ENCODE measurements around the gene SP6. TPM values are rescaled to one million over a fixed set of nuclear protein-coding genes. Genes with fewer than 3 reads are reported as not detected.

The SP6 gene
- total and polyA plus RNA-seq, 2 of the 8 experiments (the other 6 are each of a cell fraction or from before 2014, with no cell fraction given), result 1.2 to 1.5 TPM

DNA sequence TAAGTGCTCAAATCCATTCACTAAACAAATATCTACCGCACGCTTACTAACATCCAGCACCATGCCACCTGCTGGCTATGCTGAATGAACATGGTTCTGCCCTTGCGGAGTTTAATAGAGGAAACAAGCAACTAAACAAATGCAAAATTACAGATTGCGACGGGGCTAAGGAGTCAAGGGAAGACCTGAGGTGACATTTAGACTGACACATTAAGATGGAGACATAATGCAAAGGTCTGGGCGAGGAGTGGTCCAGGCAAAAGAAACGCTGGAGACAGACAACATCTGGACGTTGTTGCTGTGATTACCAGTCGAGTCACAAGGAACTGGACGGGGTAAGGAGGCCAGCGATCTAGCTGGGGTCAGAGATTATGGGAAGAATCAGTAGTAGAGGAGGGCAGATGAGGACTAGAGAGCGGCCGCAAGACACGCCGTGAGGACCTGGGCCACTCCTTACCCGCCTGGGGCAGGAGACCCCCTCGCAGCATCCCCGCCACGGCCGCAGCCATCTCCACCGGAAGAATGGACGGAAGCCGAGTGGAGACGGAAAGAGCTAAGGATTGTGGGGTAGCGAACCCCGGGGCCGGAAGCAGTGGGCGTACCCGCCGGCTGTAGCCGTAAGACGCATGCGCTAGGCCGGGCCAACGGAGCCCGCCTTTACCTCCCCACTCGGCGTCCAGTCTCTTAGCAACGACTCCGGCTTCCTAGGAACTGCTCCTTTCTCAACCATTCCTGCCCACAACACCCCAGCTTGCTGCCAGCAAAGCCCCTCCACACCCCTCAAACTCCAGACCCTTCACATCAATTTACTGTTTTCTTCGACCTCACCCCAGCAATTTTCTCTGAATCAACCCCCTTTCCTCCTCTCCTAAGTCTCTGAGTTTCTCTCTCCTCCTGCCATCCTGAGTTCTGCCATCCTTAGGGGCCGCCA is 19.7 kb downstream of the SP6 start, which contains the start of the genes LRRC46 and MRPL10:
TSS of gene LRRC46 (plus strand) at position 668 of the 931 bp plus-strand sequence. CDS start 320 bp downstream, outside the sequence.
TSS of gene MRPL10 (minus strand) at position 539 of the 931 bp plus-strand sequence. CDS start at position 509, 30 bp downstream.
- Histone ChIP-seq H4K20me1 (replicated peaks in 1 of 2; ENCODE audit: control insufficient read depth in 1 of 2, insufficient read depth in 2 of 2, low read length in 2 of 2) (no peaks in the 10 kb centered on the region), H2AK5ac (ENCODE audit: low read depth, low read length) (no peak within 1 kb of the TSS), H3K23ac (ENCODE audit: insufficient read length) (no peak within 1 kb of the TSS), H4K5ac (ENCODE audit: insufficient read length, low read depth, low read length) (peak within 1 kb of the TSS; percentile 51), H3K14ac (ENCODE audit: insufficient read length) (no peak within 1 kb of the TSS), H3K18ac (ENCODE audit: extremely low read depth, low read length) (no peak within 1 kb of the TSS; the same call in 1 of the 2 replicates), H3K79me1 (ENCODE audit: low read depth, low read length) (no peaks in the 10 kb centered on the region), H3K9me3 (ENCODE audit: insufficient read depth in 2 of 2, low read depth in 1 of 2, low read length in 1 of 2) (no peaks in the 10 kb centered on the region), H3K56ac (replicated peaks; ENCODE audit: insufficient read length, low read depth, low read length) (peak within 1 kb of the TSS; percentile 1), H3K23me2 (ENCODE audit: low read depth, low read length) (peaks cover 3% of the 10 kb centered on the region; the same call in 1 of the 2 replicates), H3K4me2 (ENCODE audit: insufficient read depth in 1 of 2, low read depth in 2 of 2, low read length in 2 of 2) (peak within 1 kb of the TSS; percentile 68 to 93), H3K27me3 (replicated peaks in 1 of 4; ENCODE audit: control insufficient read depth in 3 of 4, extremely low read depth in 1 of 4, insufficient read depth in 3 of 4, low read length in 3 of 4) (no peaks in the 10 kb centered on the region), H3K4me1 (replicated peaks in 1 of 4; ENCODE audit: control insufficient read depth in 3 of 4, insufficient read depth in 4 of 4, low read length in 3 of 4) (peaks cover 0 to 6% (median 2%) of the 10 kb centered on the region in 4 experiments; a peak in 4 of 7 replicates), H3K36me3 (ENCODE audit: control insufficient read depth in 2 of 4, insufficient read depth in 4 of 4, low read length in 3 of 4) (peaks cover 5 to 25% (median 18%) of the 10 kb centered on the region in 4 experiments; a peak in 7 of 8 replicates), H2BK20ac (ENCODE audit: low read length) (no peak within 1 kb of the TSS), H2BK12ac (ENCODE audit: low read depth, low read length) (no peak within 1 kb of the TSS), H2BK15ac (ENCODE audit: low read length) (no peak within 1 kb of the TSS), H2AFZ (ENCODE audit: low read length) (peak within 1 kb of the TSS; percentile 78), H3K9ac (replicated peaks in 1 of 4; ENCODE audit: extremely low read depth in 1 of 4, low read depth in 3 of 4, low read length in 3 of 4) (peak within 1 kb of the TSS in 3 of 4 experiments; percentile 76 to 96 (median 78); a peak in 6 of 7 replicates), H3K27ac (ENCODE audit: low read depth, low read length) (peak within 1 kb of the TSS; percentile 50), H4K91ac (replicated peaks; ENCODE audit: insufficient read length, low read length) (no peak within 1 kb of the TSS), H3K79me2 (ENCODE audit: control insufficient read depth in 1 of 2, insufficient read depth in 2 of 2, low read length in 2 of 2) (peaks cover 2 to 14% of the 10 kb centered on the region in 2 experiments), H2BK5ac (ENCODE audit: low read depth, low read length) (peak within 1 kb of the TSS; percentile 73; the same call in 1 of the 2 replicates), H2BK120ac (replicated peaks; ENCODE audit: low read depth, low read length) (no peak within 1 kb of the TSS), H4K8ac (ENCODE audit: extremely low read depth, insufficient read depth, low read length) (peak within 1 kb of the TSS; percentile 89; the same call in 1 of the 2 replicates), H3K4ac (replicated peaks; ENCODE audit: insufficient read length, low read depth, low read length) (peak within 1 kb of the TSS; percentile 1), H3K4me3 (ENCODE audit: extremely low read depth in 1 of 4, insufficient read depth in 2 of 4, low read depth in 3 of 4, low read length in 4 of 4) (peak within 1 kb of the TSS; percentile 86 to 99 (median 98))
- no peak for FAIRE-seq
- CTCF ChIA-PET (ENCODE audit: partially characterized antibody), result interaction anchor here (0.9 to 3.0 kb wide), 12 partner anchors 8 to 115 kb away, joined by 3 to 21 read pairs (median 4); partner anchors contain the start of genes SCRN2 and TBX21
- POLR2A ChIA-PET (ENCODE audit: partially characterized antibody), result interaction anchor here (0.7 to 2.8 kb wide), 13 partner anchors 9 to 157 kb away, joined by 3 to 10 read pairs (median 4); partner anchors contain the start of genes OSBPL7, PRR15L, SCRN2 and SP2
- 1% methylated on average over 42 of the region's 42 CpGs; no CpG with 5 or more reads in 1 of the 2 experiments for WGBS, 2 experiments (ENCODE audit: extremely low coverage in 1 of 2, insufficient coverage in 1 of 2, insufficient read length in 1 of 2, insufficient replicate concordance in 2 of 2, low coverage in 1 of 2, low lambda C conversion rate in 2 of 2, missing lambda C conversion rate in 1 of 2)
- DNase-seq (ENCODE audit: low read depth in 1 of 2, low spot score in 2 of 2), result peak; percentile 78 to 94
- TF ChIP-seq SRF (IDR thresholded peaks at IDR 0.05; ENCODE audit: low read depth, low read length) (no peak), TEAD4 (IDR thresholded peaks at IDR 0.05; ENCODE audit: low read depth, low read length) (0 out of 2 replicates have a peak, but pooled peaks have one; percentile 33), CBX5 (IDR thresholded peaks at IDR 0.05; ENCODE audit: low read depth, low read length) (no peak)

Data from H1 (cell line).